K562 (cell line): ENCODE measurements around the gene RAB26. TPM values are rescaled to one million over a fixed set of nuclear protein-coding genes. Genes with fewer than 3 reads are reported as not detected.
"Not testable (repeated sequence)": the region's sequence is repeated elsewhere in the genome, so short reads cannot be mapped to it uniquely, and the experiment has no call there.

ENCODE experiments used
- ATAC-seq: fragments of 200-7000 bp; cut with Tn5 transposase; 3 replicates; pipeline ENCODE4 v1.9.1; 2020; ENCODE audit warnings: moderate library complexity
- BruUV-seq: library from RNA; stranded (reverse); fragments of 400-500 nt; replicated peaks from 2 replicates; lab custom pipeline; 2021; lab: Mats Ljungman, UMichigan
- CTCF ChIA-PET: fragments of 300-600 bp; formaldehyde crosslinking; extraction: SDS; loops from one replicate; lab custom pipeline; 2021; ENCODE audit warnings: low intra/inter-chr PET ratio; lab: Yijun Ruan, JAX
- POLR2A ChIA-PET: fragments of 300-600, 350-650 bp; sonication (Branson Sonifier 250); formaldehyde crosslinking; extraction: SDS; loops from one replicate; lab custom pipeline; 2021; ENCODE audit warnings: antibody characterized with exemption, inconsistent platforms; lab: Yijun Ruan, JAX
- DNase-seq, 4 experiments: peaks; one replicate each; pipeline versions ENCODE4 v3.0.0 to v3.0.0-alpha.2; 2011 to 2018; ENCODE audit warnings: low spot score in 3 of 4, mixed read lengths in 3 of 4; ENCODE audit errors: extremely low read depth in 1 of 4
- FAIRE-seq: peaks from 2 replicates; lab custom pipeline; 2011; peaks lifted over from hg19 to GRCh38; lab: Jason Lieb, UNC
- H2AFZ ChIP-seq: 2 replicates; pipeline ENCODE4 v1.6.0; 2011; ENCODE audit warnings: low read depth, low read length, control low read depth, inconsistent platforms
- H3K27ac ChIP-seq: fragments of 200-600 bp; 3 replicates; pipeline ENCODE4 v1.8.0; 2011; ENCODE audit warnings: low read depth, mild to moderate bottlenecking, control low read depth, inconsistent platforms, low read length, moderate library complexity, mixed read lengths; ENCODE audit errors: extremely low read depth
- H3K27me3 ChIP-seq, 2 experiments: fragments of 300-600 bp in 1 of 2; 2 replicates in 1 of 2; 3 replicates in 1 of 2; pipeline versions ENCODE4 v1.6.0 to v1.8.0; 2011; ENCODE audit warnings: inconsistent platforms in 2 of 2, low read length in 2 of 2, mild to moderate bottlenecking in 1 of 2, mixed read lengths in 1 of 2, moderate library complexity in 1 of 2; ENCODE audit not compliant: control insufficient read depth in 2 of 2, insufficient read depth in 2 of 2
- H3K36me3 ChIP-seq: fragments of 300-600 bp; 3 replicates; pipeline ENCODE4 v1.8.0; 2011; ENCODE audit warnings: mild to moderate bottlenecking, low read length, inconsistent platforms; ENCODE audit not compliant: control insufficient read depth, insufficient read depth
- H3K4me1 ChIP-seq, 2 experiments: fragments of 200-600 bp in 1 of 2; replicated peaks in 1 of 2; 2 replicates in 1 of 2; 3 replicates in 1 of 2; pipeline versions ENCODE4 v1.5.1 to v1.8.0; 2011; ENCODE audit warnings: inconsistent platforms in 2 of 2, low read length in 2 of 2, mild to moderate bottlenecking in 1 of 2, mixed read lengths in 1 of 2, moderate library complexity in 1 of 2; ENCODE audit not compliant: control insufficient read depth in 2 of 2, insufficient read depth in 2 of 2
- H3K4me2 ChIP-seq: 2 replicates; pipeline ENCODE4 v1.6.1; 2011; ENCODE audit warnings: low read length, control low read depth, inconsistent platforms, mixed read lengths; ENCODE audit not compliant: insufficient read depth
- H3K4me3 ChIP-seq: fragments of 200-600 bp; sonication (generic), shearing (Covaris generic); 2 replicates; pipeline ENCODE4 v1.5.1; 2016; ENCODE audit warnings: control low read depth, inconsistent platforms
- H3K79me2 ChIP-seq: fragments of 200-600 bp; 3 replicates; pipeline ENCODE4 v1.8.0; 2011; ENCODE audit warnings: low read length, inconsistent platforms; ENCODE audit not compliant: control insufficient read depth, insufficient read depth
- H3K9ac ChIP-seq, 2 experiments: 2 replicates each; pipeline versions ENCODE4 v1.6.0 to v1.6.1; 2011; ENCODE audit warnings: low read depth in 2 of 2, low read length in 2 of 2, control low read depth in 1 of 2, inconsistent platforms in 1 of 2, mild to moderate bottlenecking in 1 of 2, mixed read lengths in 1 of 2; ENCODE audit not compliant: insufficient read depth in 1 of 2
- H3K9me1 ChIP-seq: one replicate; pipeline ENCODE4 v1.6.0; 2011; ENCODE audit warnings: inconsistent platforms, mild to moderate bottlenecking, low read length, moderate library complexity; ENCODE audit not compliant: control insufficient read depth, insufficient read depth
- H3K9me3 ChIP-seq: replicated peaks from 2 replicates; pipeline ENCODE4 v1.5.1; 2011; ENCODE audit warnings: low read depth, low read length, inconsistent platforms; ENCODE audit not compliant: control insufficient read depth, insufficient read depth
- H4K20me1 ChIP-seq: replicated peaks from 2 replicates; pipeline ENCODE4 v1.6.1; 2011; ENCODE audit warnings: low read length, inconsistent platforms, mixed read lengths; ENCODE audit not compliant: control insufficient read depth, insufficient read depth
- POLR2G ChIP-seq: fragments of 200-400 bp; formaldehyde crosslinking; IDR thresholded peaks from 2 replicates; pipeline ENCODE4 v1.6.1; 2017; ENCODE audit warnings: low read depth, mild to moderate bottlenecking, antibody characterized with exemption, low read length, moderate library complexity
- WGBS: fragments of 100-300 bp; shearing (Covaris generic); methylation state at CpG from one replicate; pipeline ENCODE4 v1.1.6; 2016; ENCODE audit warnings: low coverage, mixed read lengths; ENCODE audit not compliant: insufficient coverage; ENCODE audit errors: missing lambda C conversion rate; 5-methylcytosine and 5-hydroxymethylcytosine counted together
- in situ Hi-C: fragments of 300-500 bp; cut with MboI; formaldehyde crosslinking; loops from 4 replicates; pipeline ENCODE4 v1.15.0; 2018; ENCODE audit warnings: inconsistent platforms, mixed read lengths
- intact Hi-C: fragments of 100-400 bp; cut with micrococcal nuclease; formaldehyde crosslinking; loops from 2 replicates; pipeline ENCODE4 v1.14.2; 2022
- polyA plus RNA-seq, 8 experiments: library from polyadenylated mRNA; depleted of rRNA in 4 of 8; stranded (reverse) in 5 of 8; unstranded in 3 of 8; fragments of >200 nt; fragmentation: Nextera tagmentation in 2 of 8; fragmentation: Illumina TruSeq in 1 of 8; extraction: Ambion mirVana in 2 of 8; extraction: Trizol in 1 of 8; gene quantifications; 2 replicates each; pipeline versions ENCODE4 v1.2.1 to v1.2.3, GENCODE V29; 2011 to 2014; ENCODE audit warnings: inconsistent platforms in 1 of 8, missing spikeins in 1 of 8
- total RNA-seq, 7 experiments: library from RNA; depleted of rRNA in 6 of 7; stranded (reverse); fragments of >200 nt in 6 of 7; fragmentation: Illumina TruSeq in 2 of 7; extraction: Trizol in 2 of 7; gene quantifications; 2 replicates each; pipeline versions ENCODE4 v1.2.1 to v1.2.3, GENCODE V29; 2011 to 2021; ENCODE audit warnings: low replicate concordance in 1 of 7

The RAB26 gene
- total and polyA plus RNA-seq, 9 of the 15 experiments (the other 6 are each of a cell fraction or from before 2014, with no cell fraction given), result 0.25 to 6.1 (median 2.1) TPM

DNA sequence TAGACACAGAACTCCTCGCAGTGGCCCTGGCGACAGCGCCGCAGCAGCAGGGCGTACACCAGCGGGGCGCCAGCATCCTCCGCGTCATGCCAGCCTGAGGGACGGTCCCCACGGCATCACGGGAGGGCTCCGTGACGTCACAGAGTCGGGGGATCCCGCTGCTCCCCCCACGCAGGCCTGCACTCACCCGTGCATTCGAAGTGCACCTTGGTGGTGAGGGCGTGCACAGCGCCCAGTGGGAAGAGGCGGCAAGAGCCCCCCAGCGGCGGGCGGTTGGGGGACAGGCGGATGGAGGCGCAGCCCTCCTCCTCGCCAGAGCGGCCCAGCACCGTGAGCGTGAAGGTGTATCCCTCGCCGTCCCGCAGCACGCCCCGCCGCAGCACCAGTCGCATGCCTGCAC, 42.2 kb upstream of the RAB26 start:
- H3K36me3 ChIP-seq, result peaks cover 23% of the 10 kb centered on the region; the same call in 1 of the 3 replicates
- WGBS, result 96% methylated on average over 23 of the region's 38 CpGs
- CTCF ChIA-PET, H3K79me2 ChIP-seq, H3K9me3 ChIP-seq, POLR2A ChIA-PET, DNase-seq, H3K4me3 ChIP-seq, H4K20me1 ChIP-seq, BruUV-seq, H3K9ac ChIP-seq, intact Hi-C loops, H3K27ac ChIP-seq, H3K4me2 ChIP-seq, in situ Hi-C loops, H3K4me1 ChIP-seq, ATAC-seq, H3K9me1 ChIP-seq, H3K27me3 ChIP-seq, H2AFZ ChIP-seq, FAIRE-seq: not testable (repeated sequence)
- TF ChIP-seq POLR2G, result peak; percentile 15; the same call in 1 of the 2 replicates

DNA sequence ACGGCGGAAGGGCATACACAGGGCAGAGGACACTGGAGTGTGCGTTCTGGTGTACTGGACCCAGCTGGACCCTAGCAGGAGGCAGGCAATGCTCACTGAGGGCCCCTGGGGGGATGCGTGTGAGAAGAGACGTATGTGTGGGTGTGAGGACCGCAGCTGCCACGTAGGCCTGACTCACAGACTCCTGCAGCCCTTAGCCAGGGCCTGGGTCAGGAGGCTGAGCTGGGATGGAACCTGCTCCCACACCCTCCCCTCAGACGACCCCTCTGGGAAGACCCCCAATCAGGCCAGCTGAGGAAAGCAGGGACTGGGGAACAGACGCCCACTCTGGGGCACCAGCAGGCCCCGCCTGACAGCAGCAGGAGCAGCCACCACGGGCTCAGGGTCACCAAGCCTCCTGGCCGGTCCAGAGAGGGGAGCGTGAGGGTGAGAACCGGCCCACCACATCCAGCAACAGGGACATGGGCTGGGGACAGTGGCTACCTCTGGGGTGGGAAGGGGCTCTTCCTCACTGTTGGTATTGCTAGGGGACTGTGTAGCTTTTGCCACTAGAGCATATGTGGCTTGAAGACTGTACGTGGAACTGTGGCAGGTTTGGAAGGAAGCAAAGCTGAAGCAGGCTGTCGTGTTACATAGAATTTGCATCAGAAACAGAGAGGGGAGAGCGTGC, 41.2 kb upstream of the RAB26 start:
- H3K4me3 ChIP-seq, CTCF ChIA-PET, H3K79me2 ChIP-seq, FAIRE-seq, in situ Hi-C loops, POLR2A ChIA-PET, H3K27ac ChIP-seq, H3K9me3 ChIP-seq, BruUV-seq, H3K4me2 ChIP-seq, intact Hi-C loops, ATAC-seq, H3K9me1 ChIP-seq, DNase-seq, H2AFZ ChIP-seq, H3K27me3 ChIP-seq, H3K9ac ChIP-seq, H3K4me1 ChIP-seq, H4K20me1 ChIP-seq: not testable (repeated sequence)
- peaks cover 25% of the 10 kb centered on the region; the same call in 1 of the 3 replicates for H3K36me3 ChIP-seq
- 83% methylated on average over 12 of the region's 17 CpGs for WGBS
- 0 out of 2 replicates have a peak, but pooled peaks have one; percentile 1 for TF ChIP-seq POLR2G
